Mesendoderm (in vitro differentiated cells): ENCODE measurements around the gene SEC11A.

Experiments used
- DNase-seq: peaks from one replicate; pipeline ENCODE4 v3.0.0; 2013
- H2AK5ac ChIP-seq: 2 replicates; pipeline ENCODE4 v1.6.1; 2013; ENCODE audit warnings: low read length, inconsistent platforms
- H2BK120ac ChIP-seq: 2 replicates; pipeline ENCODE4 v1.6.1; 2013; ENCODE audit warnings: low read depth, mild to moderate bottlenecking, low read length, moderate library complexity, mixed read lengths
- H2BK15ac ChIP-seq: replicated peaks from 2 replicates; pipeline ENCODE4 v1.6.1; 2013; ENCODE audit warnings: low read depth, mild to moderate bottlenecking, moderate library complexity
- H2BK5ac ChIP-seq: 2 replicates; pipeline ENCODE4 v1.6.1; 2013; ENCODE audit warnings: low read length, inconsistent platforms
- H3K18ac ChIP-seq: 2 replicates; pipeline ENCODE4 v1.6.1; 2013; ENCODE audit warnings: mild to moderate bottlenecking, low read length, mixed read lengths
- H3K23ac ChIP-seq: one replicate; pipeline ENCODE4 v1.6.1; 2013; ENCODE audit warnings: low read length
- H3K27ac ChIP-seq: 2 replicates; pipeline ENCODE4 v1.5.1; 2013; ENCODE audit warnings: low read depth, mild to moderate bottlenecking, inconsistent platforms, low read length, moderate library complexity
- H3K27me3 ChIP-seq: 2 replicates; pipeline ENCODE4 v1.6.1; 2013; ENCODE audit warnings: low read length, control low read depth, mild to moderate bottlenecking, inconsistent platforms; ENCODE audit not compliant: insufficient read depth, poor library complexity
- H3K36me3 ChIP-seq: 2 replicates; pipeline ENCODE4 v1.6.1; 2013; ENCODE audit warnings: low read length, inconsistent platforms; ENCODE audit not compliant: control insufficient read depth, insufficient read depth
- H3K4ac ChIP-seq: one replicate; pipeline ENCODE4 v1.6.1; 2013; ENCODE audit warnings: low read depth, mild to moderate bottlenecking, low read length, moderate library complexity
- H3K4me1 ChIP-seq: 2 replicates; pipeline ENCODE4 v1.6.1; 2013; ENCODE audit warnings: low read depth, low read length, inconsistent platforms; ENCODE audit not compliant: control insufficient read depth
- H3K4me2 ChIP-seq: 2 replicates; pipeline ENCODE4 v1.6.1; 2013; ENCODE audit warnings: low read length
- H3K4me3 ChIP-seq: 2 replicates; pipeline ENCODE4 v1.5.1; 2013; ENCODE audit warnings: mild to moderate bottlenecking, low read length
- H3K56ac ChIP-seq: one replicate; pipeline ENCODE4 v1.6.1; 2013; ENCODE audit warnings: low read length
- H3K79me1 ChIP-seq: 2 replicates; pipeline ENCODE4 v1.6.1; 2013; ENCODE audit warnings: low read length, inconsistent platforms
- H3K79me2 ChIP-seq: 2 replicates; pipeline ENCODE4 v1.6.1; 2013; ENCODE audit warnings: mild to moderate bottlenecking, low read length; ENCODE audit not compliant: control insufficient read depth, insufficient read depth
- H3K9ac ChIP-seq: 2 replicates; pipeline ENCODE4 v1.6.1; 2013; ENCODE audit warnings: low read length, inconsistent platforms
- H4K5ac ChIP-seq: one replicate; pipeline ENCODE4 v1.6.1; 2013; ENCODE audit warnings: low read length
- H4K8ac ChIP-seq: one replicate; pipeline ENCODE4 v1.6.1; 2013; ENCODE audit warnings: low read depth, mild to moderate bottlenecking, control low read depth, low read length, moderate library complexity
- WGBS: extraction: QIAGEN DNeasy Blood & Tissue Kit; methylation state at CpG from one replicate; pipeline ENCODE4 v1.1.7; 2013; ENCODE audit warnings: low lambda C conversion rate, missing lambda C conversion rate; ENCODE audit not compliant: insufficient coverage; ENCODE audit errors: extremely low coverage; 5-methylcytosine and 5-hydroxymethylcytosine counted together

Gene SEC11A

GRCh38 chr15:84722628-84723027 lies 6.7 kb upstream of the SEC11A start:
- Histone ChIP-seq H4K8ac (no peak overlapping the region), H3K79me1 (no peaks in the 10 kb centered on the region), H3K56ac (no peak overlapping the region), H3K27ac (no peak overlapping the region), H3K4ac (no peak overlapping the region), H3K27me3 (no peaks in the 10 kb centered on the region), H3K79me2 (no peaks in the 10 kb centered on the region), H2BK5ac (no peak overlapping the region), H3K36me3 (no peaks in the 10 kb centered on the region), H3K4me2 (no peak overlapping the region), H3K4me1 (peaks cover 4% of the 10 kb centered on the region), H4K5ac (no peak overlapping the region), H2BK15ac (no peak overlapping the region), H3K4me3 (no peak overlapping the region), H3K23ac (no peak overlapping the region), H2BK120ac (no peak overlapping the region), H3K9ac (no peak overlapping the region), H3K18ac (no peak overlapping the region), H2AK5ac (no peak overlapping the region)
- no CpG with 5 or more reads among the region's 2 CpGs for WGBS
- DNase-seq: no peak

- no peak overlapping the region for H3K27ac ChIP-seq
- no peak overlapping the region for H4K8ac ChIP-seq
- no peaks in the 10 kb centered on the region for H3K79me1 ChIP-seq
- no peaks in the 10 kb centered on the region for H3K79me2 ChIP-seq
- H3K4me1 ChIP-seq: peaks cover 7% of the 10 kb centered on the region
- H3K36me3 ChIP-seq: no peaks in the 10 kb centered on the region
- no peak overlapping the region for H2BK120ac ChIP-seq
- H2AK5ac ChIP-seq: no peak overlapping the region
- H2BK5ac ChIP-seq: no peak overlapping the region
- no peak overlapping the region for H3K4me3 ChIP-seq
- WGBS: no CpG with 5 or more reads among the region's 2 CpGs
- no peak overlapping the region for H3K9ac ChIP-seq
- no peaks in the 10 kb centered on the region for H3K27me3 ChIP-seq
- H3K4me2 ChIP-seq: no peak overlapping the region
- H3K56ac ChIP-seq: peak overlapping the region; percentile 6
- no peak overlapping the region for H2BK15ac ChIP-seq
- no peak overlapping the region for H3K18ac ChIP-seq
- no peak overlapping the region for H4K5ac ChIP-seq
- H3K23ac ChIP-seq: no peak overlapping the region
- no peak overlapping the region for H3K4ac ChIP-seq
- DNase-seq: no peak
Measured at GRCh38 chr15:84721371-84721770, 5.4 kb upstream of the SEC11A start.

GRCh38 chr15:84715441-84716035 lies 401 bp downstream of the SEC11A start:
- H3K9ac ChIP-seq: peak overlapping the region; percentile 96
- no peak overlapping the region for H4K5ac ChIP-seq
- peaks cover 1% of the 10 kb centered on the region for H3K79me1 ChIP-seq
- no peak overlapping the region for H2AK5ac ChIP-seq
- H2BK15ac ChIP-seq: no peak overlapping the region
- H3K4me3 ChIP-seq: peak overlapping the region; percentile 71
- H4K8ac ChIP-seq: peak overlapping the region; percentile 28
- peaks cover 35% of the 10 kb centered on the region for H3K79me2 ChIP-seq
- H2BK5ac ChIP-seq: no peak overlapping the region
- H3K27ac ChIP-seq: peak overlapping the region; percentile 89
- peaks cover 2% of the 10 kb centered on the region for H3K4me1 ChIP-seq
- peak; percentile 60 for DNase-seq
- no peak overlapping the region for H2BK120ac ChIP-seq
- H3K23ac ChIP-seq: peak overlapping the region; percentile 74
- H3K4ac ChIP-seq: peak overlapping the region; percentile 75
- H3K4me2 ChIP-seq: peak overlapping the region; percentile 95
- no peaks in the 10 kb centered on the region for H3K36me3 ChIP-seq
- peak overlapping the region; percentile 78 for H3K18ac ChIP-seq
- WGBS: no CpG with 5 or more reads among the region's 36 CpGs
- peak overlapping the region; percentile 100 for H3K56ac ChIP-seq
- H3K27me3 ChIP-seq: no peaks in the 10 kb centered on the region

GRCh38 chr15:84714821-84715220 lies 1.1 kb downstream of the SEC11A start:
- Histone ChIP-seq H3K9ac (peak overlapping the region; percentile 96), H2BK120ac (no peak overlapping the region), H3K36me3 (no peaks in the 10 kb centered on the region), H3K79me1 (peaks cover 1% of the 10 kb centered on the region), H3K79me2 (peaks cover 37% of the 10 kb centered on the region), H3K56ac (peak overlapping the region; percentile 100), H4K5ac (no peak overlapping the region), H3K23ac (no peak overlapping the region), H3K4me3 (peak overlapping the region; percentile 71), H4K8ac (no peak overlapping the region), H3K27me3 (no peaks in the 10 kb centered on the region), H2BK5ac (no peak overlapping the region), H2AK5ac (no peak overlapping the region), H2BK15ac (no peak overlapping the region), H3K4me1 (peaks cover 2% of the 10 kb centered on the region), H3K18ac (no peak overlapping the region), H3K27ac (no peak overlapping the region), H3K4me2 (peak overlapping the region; percentile 95), H3K4ac (no peak overlapping the region)
- WGBS: no CpG with 5 or more reads among the region's 3 CpGs
- DNase-seq: no peak

GRCh38 chr15:84714372-84714771 lies 1.6 kb downstream of the SEC11A start:
- Histone ChIP-seq H3K79me2 (peaks cover 37% of the 10 kb centered on the region), H3K4me2 (peak overlapping the region; percentile 1), H3K9ac (peak overlapping the region; percentile 31), H3K4ac (no peak overlapping the region), H3K4me3 (no peak overlapping the region), H3K18ac (no peak overlapping the region), H3K23ac (no peak overlapping the region), H2BK120ac (no peak overlapping the region), H3K27ac (no peak overlapping the region), H3K56ac (no peak overlapping the region), H2BK15ac (no peak overlapping the region), H4K8ac (no peak overlapping the region), H3K79me1 (peaks cover 1% of the 10 kb centered on the region), H4K5ac (no peak overlapping the region), H2AK5ac (no peak overlapping the region), H2BK5ac (no peak overlapping the region), H3K4me1 (peaks cover 2% of the 10 kb centered on the region), H3K27me3 (no peaks in the 10 kb centered on the region), H3K36me3 (no peaks in the 10 kb centered on the region)
- DNase-seq: no peak
- WGBS: no CpG with 5 or more reads among the region's 5 CpGs

- Histone ChIP-seq H3K4me3 (no peak overlapping the region), H2BK15ac (no peak overlapping the region), H3K27me3 (no peaks in the 10 kb centered on the region), H3K4ac (no peak overlapping the region), H3K56ac (no peak overlapping the region), H3K79me2 (peaks cover 57% of the 10 kb centered on the region), H2BK5ac (no peak overlapping the region), H3K4me2 (no peak overlapping the region), H3K27ac (no peak overlapping the region), H3K79me1 (peaks cover 19% of the 10 kb centered on the region), H2BK120ac (no peak overlapping the region), H3K18ac (no peak overlapping the region), H4K5ac (no peak overlapping the region), H3K36me3 (no peaks in the 10 kb centered on the region), H3K23ac (no peak overlapping the region), H3K4me1 (no peaks in the 10 kb centered on the region), H3K9ac (no peak overlapping the region), H4K8ac (no peak overlapping the region), H2AK5ac (no peak overlapping the region)
- no peak for DNase-seq
- no CpG with 5 or more reads among the region's 5 CpGs for WGBS
Measured at GRCh38 chr15:84703808-84704207, 12.1 kb downstream of the SEC11A start.
